Superior temporal gyrus (tissue), 1 donor: Measurements from ENCODE around the gene METTL16.
"Not testable (repeated sequence)": the region's sequence is repeated elsewhere in the genome, so short reads cannot be mapped to it uniquely, and the experiment has no call there.

ENCODE experiments used
- DNase-seq: peaks from one replicate; pipeline ENCODE4 v3.0.0-alpha.2; 2016; ENCODE audit errors: extremely low spot score

The METTL16 gene, protein sequence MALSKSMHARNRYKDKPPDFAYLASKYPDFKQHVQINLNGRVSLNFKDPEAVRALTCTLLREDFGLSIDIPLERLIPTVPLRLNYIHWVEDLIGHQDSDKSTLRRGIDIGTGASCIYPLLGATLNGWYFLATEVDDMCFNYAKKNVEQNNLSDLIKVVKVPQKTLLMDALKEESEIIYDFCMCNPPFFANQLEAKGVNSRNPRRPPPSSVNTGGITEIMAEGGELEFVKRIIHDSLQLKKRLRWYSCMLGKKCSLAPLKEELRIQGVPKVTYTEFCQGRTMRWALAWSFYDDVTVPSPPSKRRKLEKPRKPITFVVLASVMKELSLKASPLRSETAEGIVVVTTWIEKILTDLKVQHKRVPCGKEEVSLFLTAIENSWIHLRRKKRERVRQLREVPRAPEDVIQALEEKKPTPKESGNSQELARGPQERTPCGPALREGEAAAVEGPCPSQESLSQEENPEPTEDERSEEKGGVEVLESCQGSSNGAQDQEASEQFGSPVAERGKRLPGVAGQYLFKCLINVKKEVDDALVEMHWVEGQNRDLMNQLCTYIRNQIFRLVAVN

DNA sequence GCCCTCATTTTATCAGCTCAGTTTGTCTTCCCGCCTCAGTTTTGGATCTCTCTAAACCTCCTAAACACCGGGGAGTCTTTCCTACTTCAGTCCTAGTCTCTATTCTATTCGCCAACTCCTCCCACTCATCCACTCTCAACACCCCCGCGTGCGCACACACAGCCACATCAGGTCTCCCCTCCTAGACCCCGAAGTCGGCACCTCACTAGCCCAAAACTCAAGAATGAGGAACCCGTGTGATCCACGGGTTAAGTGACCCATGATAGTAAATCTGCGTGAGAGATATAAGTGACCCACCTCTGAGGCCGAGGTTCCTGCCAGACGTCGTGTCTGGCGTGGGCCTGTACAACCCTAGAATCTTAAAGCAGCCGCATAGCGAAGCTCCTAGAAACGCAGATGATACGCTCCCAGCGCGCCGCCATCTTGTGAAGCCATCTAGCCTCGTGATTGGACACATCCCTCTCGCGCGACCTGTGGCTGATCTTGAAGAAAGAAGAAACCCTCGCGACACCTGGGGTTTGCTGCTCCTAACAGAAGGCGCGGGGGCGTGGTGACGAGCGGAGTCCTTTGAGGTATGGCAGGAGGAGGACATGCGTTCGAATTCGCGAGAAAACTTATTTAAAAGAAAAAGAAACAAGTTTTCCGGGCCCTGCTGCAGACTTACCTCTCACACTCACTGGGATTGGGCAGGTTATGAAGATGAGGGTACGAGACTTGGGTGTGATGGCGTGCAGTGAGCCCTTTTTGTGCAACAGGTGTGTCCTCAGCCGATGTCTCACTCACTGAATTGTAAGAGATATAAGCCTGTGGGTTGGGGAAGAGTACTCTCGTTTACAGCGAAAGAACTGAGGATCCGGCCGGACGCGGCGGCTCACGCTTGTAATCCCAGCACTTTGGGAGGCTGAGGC, at the start of gene METTL16:
METTL16 (minus strand) TSS at position 427 of the 908 bp plus-strand sequence. CDS start 9,557 bp downstream, outside the sequence.
- DNase-seq, result peak; percentile 97

DNA sequence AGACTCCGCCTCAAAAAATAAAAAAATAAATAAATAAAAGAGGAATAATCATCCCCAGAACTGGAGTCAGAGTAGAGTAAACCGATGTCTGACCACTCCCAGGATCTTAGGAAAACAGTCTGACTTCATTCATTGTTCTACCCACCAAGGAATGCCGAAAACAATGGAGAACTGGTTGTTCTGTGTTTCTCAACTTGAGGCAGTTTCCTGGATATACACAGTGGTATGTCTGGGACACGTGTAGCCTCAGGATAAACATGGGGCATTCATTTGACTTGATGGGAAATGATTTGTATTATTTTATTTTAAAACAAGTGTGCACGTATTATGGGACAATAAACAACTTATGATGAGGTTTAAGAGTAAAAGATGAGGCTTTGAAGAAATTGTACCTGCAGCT, 49.0 kb upstream of the METTL16 start:
- DNase-seq, result no peak

DNA sequence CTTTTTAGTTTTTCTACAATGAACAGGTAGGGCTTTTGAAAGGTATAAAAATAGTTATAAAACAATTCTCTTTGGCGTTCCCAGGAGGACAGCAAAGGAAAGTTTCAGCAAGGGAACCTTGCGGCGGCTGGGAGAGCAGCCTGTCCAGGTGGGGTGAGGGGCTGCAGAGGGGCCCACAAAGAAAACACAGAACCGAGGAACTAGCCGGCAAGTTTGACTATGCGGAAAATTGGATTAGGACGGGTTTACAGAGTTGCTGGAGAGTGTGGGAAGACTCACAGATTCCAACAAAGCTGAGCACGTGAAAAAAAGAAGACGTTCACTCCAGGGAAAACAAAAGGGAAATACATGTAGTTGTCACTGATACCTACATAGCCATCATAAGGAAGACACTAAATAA, 40.2 kb upstream of the METTL16 start:
- DNase-seq, result no peak

DNA sequence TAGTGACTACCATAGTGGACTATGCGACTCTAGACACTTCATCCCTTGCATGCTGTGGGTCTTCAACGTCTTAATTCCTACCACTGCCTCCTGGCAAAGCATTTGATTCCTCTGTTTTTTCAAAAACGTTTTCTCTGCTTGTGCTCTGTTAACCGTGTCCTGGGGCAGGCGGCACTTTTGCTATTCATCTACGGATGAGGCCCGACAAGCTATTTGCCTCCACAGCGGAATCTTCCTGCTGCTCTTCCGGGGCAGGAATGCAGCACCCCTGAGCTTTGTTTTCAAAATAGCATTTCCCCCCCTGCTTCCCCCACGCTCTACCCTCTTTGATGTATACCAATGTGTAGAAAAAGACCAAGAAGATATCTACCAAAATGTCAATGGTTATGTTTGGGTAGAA, 39.8 kb upstream of the METTL16 start:
- no peak for DNase-seq

DNA sequence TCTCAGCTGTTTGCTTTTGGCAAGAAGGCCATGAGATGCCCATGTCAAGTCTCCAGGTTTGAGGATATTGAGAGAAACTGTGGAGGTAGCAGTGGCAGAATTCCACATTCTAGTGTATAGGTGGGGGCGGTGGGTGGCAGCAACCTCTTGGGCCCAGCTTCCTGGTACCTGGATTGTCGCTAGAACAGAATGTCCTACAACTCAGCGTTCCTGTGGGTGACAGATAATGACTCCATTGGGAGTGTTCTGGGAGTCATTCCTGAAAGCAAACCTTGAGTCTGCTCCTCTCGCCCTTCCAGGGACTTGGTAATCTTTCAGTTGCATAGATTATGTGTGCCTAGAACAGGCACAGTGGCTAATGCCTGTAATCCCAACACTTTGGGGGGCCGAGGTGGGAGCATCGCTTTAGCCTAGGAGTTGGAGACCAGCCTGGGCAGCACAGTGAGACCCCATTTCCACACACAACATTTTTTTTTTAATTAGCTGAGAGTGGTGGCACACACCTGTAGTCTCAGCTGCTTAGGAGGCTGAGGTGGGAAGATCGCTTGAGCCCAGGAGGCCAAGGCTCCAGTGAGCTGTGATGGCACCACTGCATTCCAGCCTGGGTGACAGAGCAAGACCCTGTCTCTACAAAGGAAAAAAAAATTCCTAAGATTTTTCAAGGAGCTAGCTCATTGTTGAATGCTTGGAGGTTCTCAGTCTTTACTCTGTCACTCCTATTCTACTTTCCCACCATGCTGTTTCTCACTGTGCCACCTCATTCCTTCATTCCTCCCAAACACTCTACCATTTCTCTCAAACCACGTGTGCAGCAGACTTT, 37.9 kb upstream of the METTL16 start:
- DNase-seq, result no peak

DNA sequence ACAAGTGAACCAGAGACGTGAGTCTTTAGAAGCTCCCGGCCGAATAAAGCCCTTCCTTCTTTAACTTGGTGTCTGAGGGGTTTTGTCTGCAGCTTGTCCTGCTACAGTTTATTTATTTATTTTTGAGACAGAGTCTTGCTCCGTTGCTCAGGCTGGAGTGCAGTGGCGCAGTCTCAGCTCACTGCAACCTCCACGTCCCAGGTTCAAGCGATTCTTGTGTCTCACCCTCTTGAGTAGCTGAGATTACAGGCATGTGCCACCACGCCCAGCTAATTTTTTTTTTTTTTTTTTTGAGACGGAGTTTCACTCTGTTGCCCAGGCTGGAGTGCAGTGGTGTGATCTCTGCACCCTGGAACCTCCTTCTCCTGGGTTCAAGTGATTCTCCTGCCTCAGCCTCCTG, 36.3 kb upstream of the METTL16 start:
- not testable (repeated sequence) for DNase-seq

DNA sequence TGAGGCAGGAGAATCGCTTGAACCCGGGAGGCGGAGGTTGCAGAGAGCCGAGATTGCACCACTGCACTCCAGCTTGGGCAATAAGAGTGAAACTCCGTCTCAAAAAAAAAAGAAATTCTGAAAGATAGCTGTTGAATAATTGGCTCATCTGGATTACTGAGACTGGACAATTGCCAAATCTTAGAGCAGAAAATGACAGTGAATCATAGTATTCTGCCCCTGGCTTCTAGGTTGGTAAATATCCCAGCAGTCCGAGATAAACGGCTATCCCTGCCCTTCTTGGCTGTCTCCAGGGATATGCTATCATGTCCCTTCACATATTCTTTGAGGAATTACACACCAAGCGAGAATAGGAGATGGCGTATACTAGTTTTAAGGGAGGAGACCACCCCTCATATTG, 35.5 kb upstream of the METTL16 start:
- DNase-seq, result peak; percentile 15

DNA sequence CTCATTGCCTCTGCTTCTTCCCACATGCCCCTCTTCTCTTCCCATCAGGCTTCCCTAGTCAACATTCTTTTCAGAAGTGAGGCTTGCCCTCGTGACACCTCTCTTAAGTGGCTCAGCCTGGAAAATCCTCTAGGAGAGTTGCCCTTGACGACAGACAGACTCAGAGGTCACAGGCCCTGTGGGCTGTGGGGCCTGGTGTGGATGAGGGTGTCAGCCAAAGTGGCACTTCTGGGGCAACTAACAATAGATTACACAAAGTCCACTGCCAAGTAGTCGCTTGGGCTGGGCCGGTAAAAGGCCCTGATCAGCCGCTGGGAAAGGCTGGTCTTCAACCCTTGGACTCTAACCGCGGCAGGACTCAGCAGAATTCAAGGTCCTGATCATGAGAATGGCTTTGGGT, 33.7 kb upstream of the METTL16 start:
- no peak for DNase-seq

DNA sequence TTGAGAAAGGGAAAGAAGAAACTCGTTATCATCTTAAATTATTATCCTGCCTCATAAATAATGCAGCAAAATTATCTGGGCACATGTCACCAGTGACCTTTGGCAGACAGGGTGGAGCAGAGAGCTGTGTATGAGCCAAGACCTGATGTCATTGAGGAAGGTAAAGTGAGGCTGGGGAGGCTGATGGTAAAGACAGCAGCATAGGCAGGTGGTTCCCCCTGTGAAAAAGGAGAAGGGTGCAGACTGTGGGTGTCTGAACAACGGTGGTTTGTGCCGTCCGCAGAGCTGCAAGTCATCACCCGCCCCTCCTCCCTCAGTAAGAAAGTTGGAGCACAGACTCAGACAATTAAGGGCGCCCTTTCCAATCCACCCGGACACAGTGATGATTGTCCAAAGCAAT, 30.8 kb upstream of the METTL16 start:
- peak; percentile 29 for DNase-seq

DNA sequence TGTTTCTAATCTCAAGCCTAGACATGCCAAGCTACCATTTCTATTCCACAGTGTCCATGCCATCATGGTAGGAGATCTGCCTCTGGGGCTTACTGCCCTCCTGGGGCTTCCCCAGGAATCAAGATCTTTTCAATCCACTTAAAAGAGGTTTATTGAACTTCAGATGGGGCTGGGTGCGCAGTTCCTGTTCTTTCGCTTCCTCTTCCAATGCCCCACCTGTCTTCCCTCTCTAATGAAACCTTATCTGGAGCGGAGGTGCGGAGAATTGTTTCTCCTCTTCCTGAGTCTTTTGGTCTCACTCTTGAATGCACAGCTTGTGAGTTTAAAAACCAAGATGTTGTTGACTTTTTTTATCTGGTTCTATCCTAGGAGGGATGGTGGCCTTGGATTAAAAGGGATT, 30.4 kb upstream of the METTL16 start:
- no peak for DNase-seq

DNA sequence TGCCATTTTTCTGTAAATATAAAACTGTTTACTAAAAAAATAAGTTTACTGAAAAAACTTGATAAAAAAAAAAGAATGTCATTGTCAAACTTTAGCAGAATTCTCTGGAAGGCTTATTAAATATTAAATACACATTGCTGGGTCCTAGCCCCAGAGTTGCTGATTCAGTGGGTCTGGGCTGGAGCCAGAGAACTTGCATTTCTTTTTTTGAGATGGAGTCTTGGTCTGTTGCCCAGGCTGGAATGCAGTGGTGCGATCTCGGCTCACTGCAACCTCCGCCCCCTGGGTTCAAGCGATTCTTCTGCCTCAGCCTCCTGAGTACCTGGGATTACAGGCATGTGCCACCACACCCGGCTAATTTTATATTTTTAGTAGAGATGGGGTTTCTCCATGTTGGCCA, 25.9 kb upstream of the METTL16 start:
- DNase-seq, result not testable (repeated sequence)

DNA sequence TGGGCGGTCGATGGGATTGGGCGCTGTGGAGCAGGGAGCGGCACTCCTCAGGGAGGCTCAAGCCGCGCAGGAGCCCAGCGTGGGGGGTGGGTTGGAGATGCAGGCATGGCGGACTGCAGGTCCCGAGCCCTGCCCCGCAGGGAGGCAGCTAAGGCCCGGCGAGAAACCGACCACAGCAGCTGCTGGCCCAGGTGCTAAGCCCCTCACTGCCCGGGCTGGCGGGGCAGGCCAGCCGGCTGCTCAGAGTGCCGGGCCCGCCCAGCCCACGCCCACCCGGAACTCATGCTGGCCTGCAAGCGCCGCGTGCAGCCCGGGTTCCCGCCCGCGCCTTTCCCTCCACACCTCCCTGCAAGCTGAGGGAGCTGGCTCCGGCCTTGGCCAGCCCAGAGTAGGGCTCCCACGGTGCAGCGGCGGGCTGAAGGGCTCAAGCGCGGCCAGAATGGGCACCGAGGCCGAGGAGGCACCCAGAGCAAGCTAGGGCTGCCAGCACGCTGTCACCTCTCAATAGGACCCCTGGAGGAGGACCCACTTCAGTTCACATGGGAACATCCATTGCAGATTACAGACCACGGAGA, 20.5 kb upstream of the METTL16 start:
- DNase-seq, result no peak

DNA sequence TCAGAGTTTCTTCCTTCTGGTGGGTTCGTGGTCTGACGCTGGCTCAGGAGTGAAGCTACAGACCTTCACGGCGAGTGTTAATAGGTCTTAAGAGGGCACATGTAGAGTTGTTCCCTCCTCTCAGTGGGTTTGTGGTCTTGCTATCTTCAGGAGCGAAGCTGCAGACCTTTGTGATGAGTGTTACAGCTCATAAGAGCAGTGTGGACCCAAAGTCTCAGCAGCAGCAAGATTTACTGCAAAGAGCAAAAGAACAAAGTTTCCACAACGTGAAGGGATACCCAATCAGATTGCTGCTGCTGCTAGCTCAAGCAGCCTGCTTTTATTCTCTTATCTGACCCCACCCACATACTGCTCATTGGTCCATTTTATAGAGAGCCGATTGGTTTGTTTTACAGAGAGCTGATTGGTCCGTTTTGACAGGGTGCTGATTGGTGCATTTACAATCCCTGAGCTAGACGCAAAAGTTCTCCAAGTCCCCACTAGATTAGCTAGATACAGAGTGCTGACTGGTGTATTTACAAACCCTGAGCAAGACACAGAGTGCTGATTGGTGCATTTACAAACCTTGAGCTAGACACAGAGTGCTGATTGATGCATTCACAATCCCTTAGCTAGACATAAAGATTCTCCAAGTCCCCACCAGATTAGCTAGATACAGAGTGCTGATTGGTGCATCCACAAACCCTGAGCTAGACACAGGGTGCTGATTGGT, 19.7 kb upstream of the METTL16 start:
- DNase-seq, result not testable (repeated sequence)

DNA sequence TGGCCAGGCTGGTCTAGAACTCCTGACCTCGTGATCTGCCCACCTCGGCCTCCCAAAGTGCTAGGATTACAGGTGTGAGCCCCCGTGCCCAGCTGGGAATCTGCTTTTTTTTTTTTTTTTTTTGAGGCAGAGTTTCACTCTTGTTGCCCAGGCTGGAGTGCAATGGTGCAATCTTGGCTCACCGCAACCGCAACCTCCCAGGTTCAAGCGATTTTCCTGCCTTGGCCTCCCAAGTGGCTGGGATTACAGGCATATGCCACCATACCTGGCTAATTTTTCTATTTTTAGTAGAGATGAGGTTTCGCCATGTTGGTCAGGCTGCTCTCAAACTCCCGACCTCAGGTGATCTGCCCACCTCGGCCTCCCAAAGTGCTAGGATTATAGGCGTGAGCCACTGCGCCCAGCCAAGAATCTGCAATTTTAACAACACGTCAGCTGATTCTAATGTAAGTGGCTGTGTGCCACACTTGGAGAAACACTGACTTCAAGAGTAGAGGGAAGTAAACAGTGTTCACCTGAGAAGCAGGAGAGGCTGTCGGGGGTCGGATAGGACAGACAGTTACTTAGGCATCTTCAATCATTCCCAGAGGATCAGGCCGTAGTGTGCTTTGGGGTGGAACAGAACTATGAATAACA, 10.2 kb upstream of the METTL16 start:
- DNase-seq, result not testable (repeated sequence)

DNA sequence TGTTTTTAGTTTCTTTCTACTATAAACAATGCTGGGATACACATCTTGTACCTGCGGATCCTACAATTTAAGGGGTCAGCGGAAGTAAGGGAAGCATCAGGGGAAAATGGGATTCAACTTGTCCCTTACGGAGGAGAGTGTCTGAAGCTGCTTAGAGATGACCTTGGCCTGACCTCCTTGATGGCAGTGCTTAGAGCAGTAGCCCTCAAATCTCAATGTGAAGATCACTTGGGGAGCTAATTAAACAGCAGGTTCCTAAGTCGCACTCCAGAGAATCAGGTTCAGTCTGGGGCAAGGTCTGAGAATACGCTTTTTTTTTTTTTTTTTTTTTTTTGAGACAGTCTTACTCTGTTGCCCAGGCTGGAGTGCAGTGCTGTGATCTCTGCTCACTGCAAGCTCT, 9.6 kb upstream of the METTL16 start:
- DNase-seq, result no peak

DNA sequence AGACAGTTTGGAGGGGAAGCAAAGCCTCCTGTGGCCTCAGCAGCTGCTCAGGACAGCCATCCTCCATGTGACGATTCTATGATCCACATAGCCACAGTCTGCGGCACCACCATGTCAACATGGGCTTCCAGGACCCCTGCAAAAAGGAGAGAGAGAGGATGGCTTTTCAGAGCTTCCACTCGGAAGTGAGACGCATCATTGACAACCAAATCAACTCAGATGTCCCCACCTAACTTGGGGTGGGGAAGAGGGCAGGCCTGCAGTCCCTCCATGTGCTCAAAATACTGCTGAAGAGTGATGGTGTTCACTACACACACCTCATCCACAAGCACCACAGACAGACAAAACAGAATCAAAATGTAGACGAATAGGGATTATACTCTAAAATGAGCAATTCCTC, 5.9 kb upstream of the METTL16 start:
- DNase-seq, result no peak

DNA sequence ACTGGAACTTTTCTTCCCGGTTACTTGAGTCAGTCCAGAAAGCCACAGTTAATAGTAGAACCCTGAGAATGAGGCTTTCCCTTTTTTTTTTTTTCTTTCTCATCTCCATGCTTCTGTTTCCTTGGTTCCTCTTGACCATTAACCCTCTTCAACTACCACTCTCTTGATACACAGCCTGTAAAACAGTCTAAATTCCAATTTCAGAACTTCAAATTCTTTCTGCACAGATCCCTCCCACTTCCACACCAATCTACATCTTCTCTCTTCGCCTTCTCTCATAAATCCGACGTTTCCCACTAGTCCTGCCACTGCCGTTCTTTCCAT, 588 bp downstream of the METTL16 start:
- DNase-seq, result no peak

DNA sequence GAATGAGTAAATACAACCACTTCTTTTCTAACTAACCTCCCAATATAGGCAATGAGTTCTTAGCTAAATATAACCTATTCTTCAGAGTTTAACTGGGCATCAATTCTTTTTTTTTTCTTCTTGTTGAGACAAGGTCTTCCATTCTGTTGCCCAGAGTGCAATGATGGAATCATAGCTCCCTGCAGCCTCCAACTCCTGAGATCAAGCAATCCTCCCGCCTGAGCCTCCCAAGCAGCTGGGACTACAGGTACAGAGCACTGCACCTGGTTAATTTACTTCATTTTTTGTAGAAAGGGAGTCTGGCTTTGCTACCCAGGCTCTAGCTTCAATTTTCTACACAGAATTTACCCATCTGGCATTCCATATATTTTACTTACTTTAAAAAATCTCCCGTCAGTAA, 1.1 kb downstream of the METTL16 start:
- DNase-seq, result no peak

DNA sequence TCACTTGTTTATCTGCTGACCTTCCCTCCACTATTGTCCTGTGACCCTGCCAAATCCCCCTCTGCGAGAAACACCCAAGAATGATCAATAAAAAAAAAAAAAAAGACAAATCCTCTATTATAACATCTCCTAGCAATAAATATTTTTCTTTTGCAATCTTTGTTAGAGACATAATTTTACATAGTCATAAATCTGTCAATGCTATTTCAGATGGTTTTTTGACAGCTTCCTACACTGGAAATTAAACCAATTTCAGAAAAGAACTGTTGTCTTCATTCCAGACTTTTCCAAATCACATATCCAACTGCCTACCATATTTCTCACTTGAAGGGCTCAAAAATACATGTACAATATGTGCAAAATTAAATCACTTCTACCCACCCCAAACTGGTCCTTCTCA, 3.7 kb downstream of the METTL16 start:
- DNase-seq, result no peak

DNA sequence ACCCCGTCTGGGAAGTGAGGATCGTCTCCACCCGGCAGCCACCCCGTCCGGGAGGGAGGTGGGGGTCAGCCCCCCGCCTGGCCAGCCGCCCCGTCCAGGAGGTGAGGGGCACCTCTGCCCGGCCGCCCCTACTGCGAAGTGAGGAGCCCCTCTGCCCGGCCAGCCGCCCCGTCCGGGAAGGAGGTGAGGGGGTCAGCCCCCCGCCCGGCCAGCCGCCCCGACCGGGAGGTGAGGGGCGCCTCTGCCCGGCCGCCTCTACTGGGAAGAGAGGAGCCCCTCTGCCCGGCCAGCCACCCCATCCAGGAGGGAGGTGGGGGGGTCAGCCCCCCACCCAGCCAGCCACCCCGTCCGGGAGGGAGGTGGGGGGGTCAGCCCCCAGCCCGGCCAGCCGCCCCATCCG, 4.7 kb downstream of the METTL16 start:
- DNase-seq, result not testable (repeated sequence)
